A673 (cell line): ENCODE measurements around the gene ATXN10. TPM values are rescaled to one million over a fixed set of nuclear protein-coding genes. Genes with fewer than 3 reads are reported as not detected.

Experiments
- BruUV-seq: library from RNA; stranded (reverse); fragments of 400-500 nt; replicated peaks from 2 replicates; lab custom pipeline; 2021; lab: Mats Ljungman, UMichigan
- CTCF ChIA-PET: fragments of 300-600 bp; sonication (Branson Sonifier 250); formaldehyde crosslinking; loops from one replicate; lab custom pipeline; 2022; ENCODE audit warnings: antibody characterized with exemption; lab: Charles Lee
- POLR2A ChIA-PET: fragments of 300-600 bp; sonication (Branson Sonifier 250); formaldehyde crosslinking; loops from one replicate; lab custom pipeline; 2022; ENCODE audit warnings: antibody characterized with exemption; ENCODE audit not compliant: low non-redundant PET; lab: Charles Lee
- DNase-seq: peaks from one replicate; pipeline ENCODE4 v3.0.0-alpha.2; 2015; ENCODE audit warnings: low spot score
- H3K27ac ChIP-seq: fragments of 200-600 bp; sonication (generic); 2 replicates; pipeline ENCODE4 v1.5.1; 2016; ENCODE audit warnings: mixed run types, low read depth, mild to moderate bottlenecking, mixed read lengths, antibody characterized with exemption, low read length; ENCODE audit not compliant: poor library complexity, severe bottlenecking
- H3K27me3 ChIP-seq: fragments of 200-600 bp; sonication (generic); replicated peaks from 2 replicates; pipeline ENCODE4 v1.6.1; 2017; ENCODE audit warnings: mixed run types, low read depth, mild to moderate bottlenecking, mixed read lengths, antibody characterized with exemption, low read length; ENCODE audit not compliant: insufficient read depth, poor library complexity
- H3K36me3 ChIP-seq: fragments of 200-600 bp; sonication (generic); 2 replicates; pipeline ENCODE4 v1.6.1; 2016; ENCODE audit warnings: mixed run types, mild to moderate bottlenecking, mixed read lengths, antibody characterized with exemption, low read length; ENCODE audit not compliant: insufficient read depth, poor library complexity, severe bottlenecking
- H3K4me1 ChIP-seq: fragments of 200-600 bp; sonication (generic); 2 replicates; pipeline ENCODE4 v1.6.1; 2017; ENCODE audit warnings: mixed run types, mild to moderate bottlenecking, mixed read lengths, antibody characterized with exemption, low read length; ENCODE audit not compliant: insufficient read depth, poor library complexity, severe bottlenecking
- H3K4me3 ChIP-seq: fragments of 200-600 bp; sonication (generic); 2 replicates; pipeline ENCODE4 v1.5.1; 2016; ENCODE audit warnings: low read depth, mixed run types, mild to moderate bottlenecking, mixed read lengths, low read length; ENCODE audit not compliant: poor library complexity, severe bottlenecking
- H3K9me3 ChIP-seq: fragments of 200-600 bp; sonication (generic); 2 replicates; pipeline ENCODE4 v1.6.1; 2016; ENCODE audit warnings: mixed run types, low read depth, mild to moderate bottlenecking, mixed read lengths, antibody characterized with exemption, low read length; ENCODE audit not compliant: poor library complexity, severe bottlenecking
- EZH2 ChIP-seq: fragments of 200-600 bp; sonication (generic); IDR thresholded peaks from 2 replicates; pipeline ENCODE4 v1.6.1; 2017; ENCODE audit warnings: borderline replicate concordance, low read depth, mild to moderate bottlenecking, mixed read lengths, antibody characterized with exemption, low read length; ENCODE audit not compliant: poor library complexity, severe bottlenecking
- intact Hi-C: fragments of 100-400 bp; cut with micrococcal nuclease; formaldehyde crosslinking; loops from one replicate; pipeline ENCODE4 v1.10.0; 2022; ENCODE audit not compliant: unreplicated experiment
- total RNA-seq: library from RNA; stranded (reverse); gene quantifications from 2 replicates; pipeline ENCODE4 v1.2.3, GENCODE V29; 2021
- TF ChIP-seq, protein P1 (sequence below): fragments of 300-800, 200-600 bp; sonication (generic); conservative IDR thresholded peaks from 2 replicates; pipeline ENCODE4 v1.5.1; 2017; ENCODE audit warnings: low read depth, mild to moderate bottlenecking, antibody characterized with exemption, low read length, moderate library complexity, mixed read lengths

Gene ATXN10
- total RNA-seq, 1 experiment from 2014 or later = 294 TPM

DNA sequence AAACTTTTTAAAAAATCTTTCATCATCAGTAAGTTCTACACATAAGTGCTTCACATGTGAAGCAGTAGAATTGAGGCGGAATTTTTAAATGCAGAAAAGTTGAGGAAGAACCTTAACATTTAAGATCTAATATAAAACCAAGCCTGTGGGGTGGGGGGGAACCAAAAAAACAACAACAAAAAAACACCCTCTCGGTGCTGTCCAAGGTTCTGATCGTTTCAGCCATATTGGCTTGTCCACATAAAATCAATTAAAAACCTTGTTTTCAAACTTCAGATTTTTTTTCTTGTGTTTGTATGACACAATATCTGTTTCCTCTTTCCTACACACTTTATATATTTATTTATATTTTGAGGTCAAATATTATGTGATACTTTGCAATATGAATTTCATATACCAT is 175.3 kb downstream of the ATXN10 start:
- H3K36me3 ChIP-seq = peaks cover 12% of the 10 kb centered on the region
- no peak for TF ChIP-seq EZH2
- TF ChIP-seq, protein P1, sequence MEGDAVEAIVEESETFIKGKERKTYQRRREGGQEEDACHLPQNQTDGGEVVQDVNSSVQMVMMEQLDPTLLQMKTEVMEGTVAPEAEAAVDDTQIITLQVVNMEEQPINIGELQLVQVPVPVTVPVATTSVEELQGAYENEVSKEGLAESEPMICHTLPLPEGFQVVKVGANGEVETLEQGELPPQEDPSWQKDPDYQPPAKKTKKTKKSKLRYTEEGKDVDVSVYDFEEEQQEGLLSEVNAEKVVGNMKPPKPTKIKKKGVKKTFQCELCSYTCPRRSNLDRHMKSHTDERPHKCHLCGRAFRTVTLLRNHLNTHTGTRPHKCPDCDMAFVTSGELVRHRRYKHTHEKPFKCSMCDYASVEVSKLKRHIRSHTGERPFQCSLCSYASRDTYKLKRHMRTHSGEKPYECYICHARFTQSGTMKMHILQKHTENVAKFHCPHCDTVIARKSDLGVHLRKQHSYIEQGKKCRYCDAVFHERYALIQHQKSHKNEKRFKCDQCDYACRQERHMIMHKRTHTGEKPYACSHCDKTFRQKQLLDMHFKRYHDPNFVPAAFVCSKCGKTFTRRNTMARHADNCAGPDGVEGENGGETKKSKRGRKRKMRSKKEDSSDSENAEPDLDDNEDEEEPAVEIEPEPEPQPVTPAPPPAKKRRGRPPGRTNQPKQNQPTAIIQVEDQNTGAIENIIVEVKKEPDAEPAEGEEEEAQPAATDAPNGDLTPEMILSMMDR = no peak
- no peak overlapping the region for H3K4me3 ChIP-seq
- peaks cover 6% of the 10 kb centered on the region for H3K9me3 ChIP-seq
- no TSS peak for BruUV-seq
- intact Hi-C loops = no loop called here
- DNase-seq = no peak
- no peaks in the 10 kb centered on the region for H3K27me3 ChIP-seq
- ChIA-PET POLR2A (no interaction called here), CTCF (no interaction called here)
- no peak overlapping the region for H3K27ac ChIP-seq
- peaks cover 8% of the 10 kb centered on the region for H3K4me1 ChIP-seq

DNA sequence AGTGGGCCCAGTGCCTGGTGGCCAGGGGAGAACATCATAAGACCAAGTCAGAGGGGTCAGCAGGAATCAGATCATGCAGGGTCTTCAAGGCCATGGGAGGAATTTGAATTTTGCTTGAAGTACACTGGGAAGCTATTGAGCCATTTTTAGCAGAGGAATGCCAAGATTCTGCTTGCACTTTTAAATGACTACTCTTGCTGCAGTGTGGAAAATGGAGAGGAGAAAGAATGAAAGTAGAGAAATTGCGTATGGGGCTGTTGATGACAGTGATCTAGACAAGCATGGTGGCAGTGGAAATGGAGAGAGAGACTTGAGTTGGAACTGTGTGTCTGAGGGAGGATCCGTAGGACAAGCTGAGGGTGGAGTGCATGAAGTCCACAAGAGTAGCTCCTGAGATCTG is 177.3 kb downstream of the ATXN10 start:
- no TSS peak for BruUV-seq
- ChIA-PET POLR2A (no interaction called here), CTCF (no interaction called here)
- no peak for DNase-seq
- intact Hi-C loops = no loop called here
- TF ChIP-seq, protein P1 = no peak
- no peak for TF ChIP-seq EZH2
- no peak overlapping the region for H3K4me3 ChIP-seq
- peaks cover 22% of the 10 kb centered on the region for H3K9me3 ChIP-seq
- peaks cover 25% of the 10 kb centered on the region for H3K36me3 ChIP-seq
- H3K27me3 ChIP-seq = no peaks in the 10 kb centered on the region
- no peak overlapping the region for H3K27ac ChIP-seq
- H3K4me1 ChIP-seq = peaks cover 3% of the 10 kb centered on the region

GRCh38 chr22:45852826-45853225 is 181.2 kb downstream of the ATXN10 start:
- POLR2A ChIA-PET = no interaction called here

More at GRCh38 chr22:45852826-45853225, 181.2 kb downstream of the ATXN10 start:
- TF ChIP-seq, protein P1 = no peak
- TF ChIP-seq EZH2 = no peak
- peaks cover 25% of the 10 kb centered on the region for H3K36me3 ChIP-seq
- H3K4me1 ChIP-seq = no peaks in the 10 kb centered on the region
- no TSS peak for BruUV-seq
- H3K27me3 ChIP-seq = no peaks in the 10 kb centered on the region
- H3K27ac ChIP-seq = no peak overlapping the region
- intact Hi-C loops = no loop called here
- no peak overlapping the region for H3K4me3 ChIP-seq
- no peak for DNase-seq
- H3K9me3 ChIP-seq = peaks cover 22% of the 10 kb centered on the region
- CTCF ChIA-PET = no interaction called here
